Hepatocyte (in vitro differentiated cells): ENCODE results near the gene KRTAP10-3. TPM values are rescaled to one million over a fixed set of nuclear protein-coding genes. Genes with fewer than 3 reads are reported as not detected.

ENCODE experiments used
- DNase-seq: peaks from one replicate; pipeline ENCODE4 v3.0.0-alpha.2; 2016; ENCODE audit warnings: low spot score
- H2AFZ ChIP-seq: fragments of 200-600 bp; sonication (generic); 2 replicates; pipeline ENCODE4 v1.6.0; 2016; ENCODE audit warnings: antibody characterized with exemption, mild to moderate bottlenecking
- H3K27ac ChIP-seq: fragments of 200-600 bp; sonication (generic); 2 replicates; pipeline ENCODE4 v1.5.1; 2016; ENCODE audit warnings: mild to moderate bottlenecking
- H3K27me3 ChIP-seq: fragments of 200-600 bp; sonication (generic); 2 replicates; pipeline ENCODE4 v1.6.1; 2016
- H3K36me3 ChIP-seq: fragments of 200-600 bp; sonication (generic); replicated peaks from 2 replicates; pipeline ENCODE4 v1.5.1; 2016; ENCODE audit warnings: low read depth; ENCODE audit not compliant: insufficient read depth
- H3K4me1 ChIP-seq: fragments of 200-600 bp; sonication (generic); 2 replicates; pipeline ENCODE4 v1.5.1; 2016; ENCODE audit warnings: mild to moderate bottlenecking, moderate library complexity; ENCODE audit not compliant: insufficient read depth
- H3K4me2 ChIP-seq: fragments of 200-600 bp; sonication (generic); 2 replicates; pipeline ENCODE4 v1.6.0; 2016
- H3K4me3 ChIP-seq: fragments of 200-600 bp; sonication (generic); 2 replicates; pipeline ENCODE4 v1.5.1; 2016; ENCODE audit warnings: mild to moderate bottlenecking
- H3K79me2 ChIP-seq: fragments of 200-600 bp; sonication (generic); 2 replicates; pipeline ENCODE4 v1.6.0; 2017; ENCODE audit warnings: mild to moderate bottlenecking
- H3K9me2 ChIP-seq: fragments of 200-600 bp; sonication (generic); replicated peaks from 2 replicates; pipeline ENCODE4 v1.6.0; 2017; ENCODE audit warnings: mild to moderate bottlenecking; ENCODE audit not compliant: insufficient read depth
- H3K9me3 ChIP-seq: fragments of 200-600 bp; sonication (generic); 2 replicates; pipeline ENCODE4 v1.5.1; 2016; ENCODE audit warnings: low read depth, mild to moderate bottlenecking
- H4K20me1 ChIP-seq: fragments of 200-600 bp; sonication (generic); 2 replicates; pipeline ENCODE4 v1.6.0; 2016; ENCODE audit warnings: mild to moderate bottlenecking; ENCODE audit not compliant: insufficient read depth, poor library complexity, severe bottlenecking
- EZH2 ChIP-seq: fragments of 200-600 bp; sonication (generic); IDR thresholded peaks from 2 replicates; pipeline ENCODE4 v1.6.1; 2016; ENCODE audit warnings: antibody characterized with exemption, mild to moderate bottlenecking, borderline replicate concordance
- EZH2phosphoT487 ChIP-seq: fragments of 200-600 bp; sonication (generic); IDR thresholded peaks from one replicate; pipeline ENCODE4 v1.6.1; 2018; ENCODE audit warnings: antibody characterized with exemption, mild to moderate bottlenecking, low read depth, moderate library complexity; ENCODE audit not compliant: unreplicated experiment, severe bottlenecking
- WGBS: methylation state at CpG from one replicate; pipeline ENCODE4 v1.1.6; 2016; ENCODE audit warnings: low lambda C conversion rate; ENCODE audit errors: missing lambda C conversion rate; 5-methylcytosine and 5-hydroxymethylcytosine counted together
- polyA plus RNA-seq: library from polyadenylated mRNA; unstranded; fragments of >200 nt; fragmentation: Nextera tagmentation; extraction: Ambion mirVana; gene quantifications from 2 replicates; pipeline ENCODE4 v1.2.1, GENCODE V29; 2016
- total RNA-seq: library from RNA; depleted of rRNA; stranded (reverse); fragments of >200 nt; gene quantifications from 2 replicates; pipeline ENCODE4 v1.2.3, GENCODE V29; 2014
- TF ChIP-seq, protein P1 (sequence below): fragments of 200-600 bp; sonication (generic); IDR thresholded peaks from 2 replicates; pipeline ENCODE4 v1.5.1; 2016; ENCODE audit warnings: antibody characterized with exemption, mild to moderate bottlenecking; ENCODE audit not compliant: poor library complexity

The KRTAP10-3 gene
- total and polyA plus RNA-seq, 2 experiments from 2014 or later = not detected

- no peaks in the 10 kb centered on the region for H3K4me1 ChIP-seq
- H3K4me2 ChIP-seq = no peak overlapping the region
- H2AFZ ChIP-seq = no peak overlapping the region
- no peaks in the 10 kb centered on the region for H3K9me2 ChIP-seq
- H3K27me3 ChIP-seq = no peaks in the 10 kb centered on the region
- H3K4me3 ChIP-seq = no peak overlapping the region
- no peak for DNase-seq
- H3K9me3 ChIP-seq = peaks cover 7% of the 10 kb centered on the region
- H3K79me2 ChIP-seq = no peaks in the 10 kb centered on the region
- H3K36me3 ChIP-seq = no peaks in the 10 kb centered on the region
- peak overlapping the region; percentile 45 for H3K27ac ChIP-seq
- TF ChIP-seq, protein P1, sequence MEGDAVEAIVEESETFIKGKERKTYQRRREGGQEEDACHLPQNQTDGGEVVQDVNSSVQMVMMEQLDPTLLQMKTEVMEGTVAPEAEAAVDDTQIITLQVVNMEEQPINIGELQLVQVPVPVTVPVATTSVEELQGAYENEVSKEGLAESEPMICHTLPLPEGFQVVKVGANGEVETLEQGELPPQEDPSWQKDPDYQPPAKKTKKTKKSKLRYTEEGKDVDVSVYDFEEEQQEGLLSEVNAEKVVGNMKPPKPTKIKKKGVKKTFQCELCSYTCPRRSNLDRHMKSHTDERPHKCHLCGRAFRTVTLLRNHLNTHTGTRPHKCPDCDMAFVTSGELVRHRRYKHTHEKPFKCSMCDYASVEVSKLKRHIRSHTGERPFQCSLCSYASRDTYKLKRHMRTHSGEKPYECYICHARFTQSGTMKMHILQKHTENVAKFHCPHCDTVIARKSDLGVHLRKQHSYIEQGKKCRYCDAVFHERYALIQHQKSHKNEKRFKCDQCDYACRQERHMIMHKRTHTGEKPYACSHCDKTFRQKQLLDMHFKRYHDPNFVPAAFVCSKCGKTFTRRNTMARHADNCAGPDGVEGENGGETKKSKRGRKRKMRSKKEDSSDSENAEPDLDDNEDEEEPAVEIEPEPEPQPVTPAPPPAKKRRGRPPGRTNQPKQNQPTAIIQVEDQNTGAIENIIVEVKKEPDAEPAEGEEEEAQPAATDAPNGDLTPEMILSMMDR = no peak
- TF ChIP-seq EZH2phosphoT487 (no peak), EZH2 (no peak)
- H4K20me1 ChIP-seq = no peaks in the 10 kb centered on the region
- 82% methylated on average over 13 of the region's 13 CpGs for WGBS
Observed at GRCh38 chr21:44548381-44548780, 10.2 kb downstream of the KRTAP10-3 start.

DNA sequence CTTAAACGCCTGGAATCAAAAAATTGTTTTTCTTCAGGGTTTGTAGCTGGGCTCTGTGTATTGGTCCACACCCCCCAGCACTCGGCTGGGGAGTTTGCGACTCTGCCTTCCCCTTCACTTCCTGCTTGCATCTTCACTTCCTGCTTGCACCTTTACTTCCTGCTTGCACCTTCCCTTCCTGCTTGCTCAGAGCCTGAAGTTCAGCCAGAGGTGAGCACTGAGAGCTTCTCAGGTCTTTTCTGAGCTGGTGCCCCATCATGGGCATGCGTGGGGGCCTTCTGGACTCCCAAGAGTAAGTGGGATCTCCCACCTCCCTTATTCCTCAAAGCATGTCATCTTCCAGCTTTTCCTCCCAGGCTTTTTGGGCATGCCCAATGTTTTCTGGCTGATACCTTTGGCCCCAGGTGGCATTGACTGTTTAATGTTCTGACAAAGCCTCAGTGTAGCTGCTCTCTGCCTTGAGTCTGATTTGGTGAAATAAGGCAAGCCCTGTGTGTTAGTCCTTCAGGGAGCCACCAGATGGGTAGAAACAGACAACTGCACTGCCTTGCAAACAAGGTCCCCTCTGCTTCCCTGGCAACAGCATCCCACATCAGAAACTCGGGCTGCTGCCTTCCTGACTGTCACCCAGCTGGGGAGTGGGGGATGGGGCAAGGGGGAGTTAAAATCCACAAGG, 10.8 kb downstream of the KRTAP10-3 start:
- peaks cover 9% of the 10 kb centered on the region for H3K9me3 ChIP-seq
- TF ChIP-seq, protein P1 = no peak
- TF ChIP-seq EZH2 (no peak), EZH2phosphoT487 (no peak)
- H3K4me1 ChIP-seq = no peaks in the 10 kb centered on the region
- DNase-seq = no peak
- no peak overlapping the region for H3K4me2 ChIP-seq
- no peak overlapping the region for H3K27ac ChIP-seq
- no peaks in the 10 kb centered on the region for H3K9me2 ChIP-seq
- no peaks in the 10 kb centered on the region for H4K20me1 ChIP-seq
- H3K36me3 ChIP-seq = no peaks in the 10 kb centered on the region
- H2AFZ ChIP-seq = no peak overlapping the region
- WGBS = 78% methylated on average over 5 of the region's 5 CpGs
- H3K27me3 ChIP-seq = no peaks in the 10 kb centered on the region
- H3K4me3 ChIP-seq = no peak overlapping the region
- no peaks in the 10 kb centered on the region for H3K79me2 ChIP-seq

DNA sequence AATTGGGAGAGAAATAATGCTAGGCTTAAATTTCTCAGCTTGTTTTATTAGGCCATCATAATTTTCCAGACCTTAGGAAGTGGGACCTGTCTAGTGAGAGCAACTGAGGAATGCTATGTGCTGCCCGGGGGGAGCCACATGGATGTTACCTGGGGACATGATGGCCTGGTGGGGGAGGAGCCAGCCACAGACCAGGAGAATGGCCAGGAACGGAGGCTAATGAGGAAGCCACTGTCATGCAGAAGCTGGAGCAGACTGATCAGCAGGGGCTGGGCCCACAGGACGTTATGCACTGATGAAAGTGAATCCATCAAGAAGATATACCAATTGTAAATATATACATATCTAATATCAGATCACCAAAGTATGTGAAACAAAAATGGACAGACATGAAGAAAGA, 14.0 kb downstream of the KRTAP10-3 start:
- no peaks in the 10 kb centered on the region for H3K36me3 ChIP-seq
- H3K27ac ChIP-seq = no peak overlapping the region
- no peak overlapping the region for H3K4me3 ChIP-seq
- H3K9me3 ChIP-seq = peaks cover 16% of the 10 kb centered on the region
- H4K20me1 ChIP-seq = no peaks in the 10 kb centered on the region
- H3K4me1 ChIP-seq = no peaks in the 10 kb centered on the region
- H3K27me3 ChIP-seq = no peaks in the 10 kb centered on the region
- H3K4me2 ChIP-seq = no peak overlapping the region
- H3K9me2 ChIP-seq = no peaks in the 10 kb centered on the region
- H3K79me2 ChIP-seq = no peaks in the 10 kb centered on the region
- DNase-seq = no peak
- TF ChIP-seq, protein P1 = no peak
- TF ChIP-seq EZH2 (no peak), EZH2phosphoT487 (no peak)
- WGBS = 79% methylated on average over 3 of the region's 3 CpGs
- H2AFZ ChIP-seq = no peak overlapping the region
